Right lobe of liver (tissue), 4 donors: Measurements from ENCODE around the gene ACAP2.

Experiments
- CTCF ChIP-seq, 4 donors: fragments of 200-600 bp in 3 of 4; fragments of 450-650 bp in 1 of 4; IDR thresholded peaks; one replicate each; pipeline versions ENCODE4 v1.5.1 to v1.8.0; 2016 to 2022; ENCODE audit warnings: antibody characterized with exemption in 4 of 4, mild to moderate bottlenecking in 2 of 4
- POLR2A ChIP-seq: fragments of 450-650 bp; IDR thresholded peaks from one replicate; pipeline ENCODE4 v1.6.1; 2017; ENCODE audit warnings: antibody characterized with exemption, mild to moderate bottlenecking
- donor health status: DM: no; HTN: no; CAD: no.
- donor health status: DM: no; HTN: no; CAD: no.
- donor health status: DM: no; HTN: yes; CAD: no.

GRCh38 chr3:195255176-195255500 is 187.7 kb downstream of the ACAP2 start:
- TF ChIP-seq POLR2A = no peak
- TF ChIP-seq CTCF (IDR thresholded peaks at IDR 0.05) = no peak
